Measurements from ENCODE around the gene ACO2.

ACO2 gene

DNA sequence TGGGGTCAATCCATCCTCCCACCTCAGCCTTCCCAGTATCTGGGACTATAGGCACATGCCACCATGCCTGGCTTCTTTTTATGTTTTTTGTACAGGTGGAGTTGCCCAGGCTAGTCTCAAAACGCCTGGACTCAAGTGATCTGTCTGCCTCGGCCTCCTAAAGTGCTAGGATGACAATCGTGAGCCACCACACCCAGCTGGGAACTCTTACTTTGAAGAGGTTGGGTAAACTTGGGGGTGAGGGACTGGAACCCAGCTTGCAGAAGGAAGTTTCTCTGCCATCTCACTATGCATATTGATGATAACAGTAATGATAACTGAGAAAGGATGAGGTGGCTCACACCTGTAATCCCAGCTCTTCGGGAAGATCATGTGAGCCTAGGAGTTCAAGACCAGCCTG, 35.9 kb downstream of the ACO2 start:
- Histone ChIP-seq H3K79me2 (ENCODE audit: control insufficient read depth, low read length) (peaks cover 25% of the 10 kb centered on the region), H3K27me3 (ENCODE audit: control insufficient read depth, low read length) (no peaks in the 10 kb centered on the region), H3K4me1 (ENCODE audit: control insufficient read depth, low read length) (no peaks in the 10 kb centered on the region), H3K36me3 (ENCODE audit: control insufficient read depth, low read length) (peaks cover 59% of the 10 kb centered on the region), H3K9me2 (replicated peaks; ENCODE audit: control insufficient read depth, low read length) (no peaks in the 10 kb centered on the region), H3F3A (ENCODE audit: control insufficient read depth, insufficient read depth) (no peaks in the 10 kb centered on the region), H4K20me1 (ENCODE audit: control insufficient read depth, insufficient read depth, low read depth, low read length) (no peaks in the 10 kb centered on the region), H3K9me3 (ENCODE audit: control insufficient read depth, insufficient read depth, low read length) (no peaks in the 10 kb centered on the region), H3K4me2 (ENCODE audit: low read length) (no peak overlapping the region), H3K27ac (ENCODE audit: low read depth, low read length) (no peak overlapping the region), H3K4me3 (ENCODE audit: low read length) (no peak overlapping the region)
- TF ChIP-seq EZH2phosphoT487 (IDR thresholded peaks at IDR 0.05; ENCODE audit: borderline replicate concordance, low read length): no peak
- TF ChIP-seq CTCF (IDR thresholded peaks at IDR 0.05; ENCODE audit: low read depth, low read length, poor library complexity, severe bottlenecking): no peak

- H4K20me1 ChIP-seq (ENCODE audit: control insufficient read depth, insufficient read depth, low read depth, low read length): no peaks in the 10 kb centered on the region
- H3K79me2 ChIP-seq (ENCODE audit: control insufficient read depth, low read length): peaks cover 24% of the 10 kb centered on the region
- no peak overlapping the region for H3K4me2 ChIP-seq (ENCODE audit: low read length)
Observed at GRCh38 chr22:41505511-41506220, 36.7 kb downstream of the ACO2 start.

DNA sequence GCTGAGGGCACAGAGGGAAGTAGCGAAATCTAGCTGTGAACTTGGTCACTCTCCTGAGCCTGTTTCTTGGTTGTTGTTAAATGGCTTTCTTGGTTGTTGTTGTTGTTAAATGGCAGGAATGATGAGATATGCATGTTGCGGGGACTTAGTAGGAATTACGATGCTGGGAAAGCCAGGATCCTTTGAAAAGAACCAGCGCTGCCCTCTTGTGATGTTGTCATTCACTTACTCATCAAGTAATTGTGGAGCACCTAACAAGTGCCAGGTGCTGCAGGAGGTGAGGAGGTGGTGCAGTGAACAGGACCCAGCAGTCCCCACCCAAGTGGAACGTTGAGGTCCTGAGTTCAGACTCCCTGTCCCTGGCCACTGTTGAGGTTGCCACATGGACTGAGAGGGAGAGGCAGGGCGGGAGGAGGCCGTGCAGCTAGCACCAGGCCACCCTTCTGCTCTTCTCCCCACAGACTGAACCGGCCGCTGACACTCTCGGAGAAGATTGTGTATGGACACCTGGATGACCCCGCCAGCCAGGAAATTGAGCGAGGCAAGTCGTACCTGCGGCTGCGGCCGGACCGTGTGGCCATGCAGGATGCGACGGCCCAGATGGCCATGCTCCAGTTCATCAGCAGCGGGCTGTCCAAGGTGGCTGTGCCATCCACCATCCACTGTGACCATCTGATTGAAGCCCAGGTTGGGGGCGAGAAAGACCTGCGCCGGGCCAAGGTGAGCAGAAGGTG, 38.6 kb downstream of the ACO2 start:
- no peak for TF ChIP-seq EZH2phosphoT487 (IDR thresholded peaks at IDR 0.05; ENCODE audit: borderline replicate concordance, low read length)
- Histone ChIP-seq H3K4me1 (ENCODE audit: control insufficient read depth, low read length) (no peaks in the 10 kb centered on the region), H3K9me3 (ENCODE audit: control insufficient read depth, insufficient read depth, low read length) (no peaks in the 10 kb centered on the region), H3F3A (ENCODE audit: control insufficient read depth, insufficient read depth) (no peaks in the 10 kb centered on the region), H3K4me3 (ENCODE audit: low read length) (no peak overlapping the region), H3K79me2 (ENCODE audit: control insufficient read depth, low read length) (peaks cover 9% of the 10 kb centered on the region), H3K27me3 (ENCODE audit: control insufficient read depth, low read length) (no peaks in the 10 kb centered on the region), H4K20me1 (ENCODE audit: control insufficient read depth, insufficient read depth, low read depth, low read length) (no peaks in the 10 kb centered on the region), H3K27ac (ENCODE audit: low read depth, low read length) (no peak overlapping the region), H3K9me2 (replicated peaks; ENCODE audit: control insufficient read depth, low read length) (no peaks in the 10 kb centered on the region), H3K4me2 (ENCODE audit: low read length) (no peak overlapping the region), H3K36me3 (ENCODE audit: control insufficient read depth, low read length) (peaks cover 59% of the 10 kb centered on the region)

More at GRCh38 chr22:41505511-41506220, 36.7 kb downstream of the ACO2 start:
- Histone ChIP-seq H3K9me2 (replicated peaks; ENCODE audit: control insufficient read depth, low read length) (no peaks in the 10 kb centered on the region), H3K27ac (ENCODE audit: low read depth, low read length) (no peak overlapping the region), H3F3A (ENCODE audit: control insufficient read depth, insufficient read depth) (no peaks in the 10 kb centered on the region), H3K27me3 (ENCODE audit: control insufficient read depth, low read length) (no peaks in the 10 kb centered on the region), H3K9me3 (ENCODE audit: control insufficient read depth, insufficient read depth, low read length) (no peaks in the 10 kb centered on the region), H3K4me3 (ENCODE audit: low read length) (no peak overlapping the region), H3K4me1 (ENCODE audit: control insufficient read depth, low read length) (no peaks in the 10 kb centered on the region), H3K36me3 (ENCODE audit: control insufficient read depth, low read length) (peaks cover 64% of the 10 kb centered on the region)
- no peak for TF ChIP-seq CTCF (IDR thresholded peaks at IDR 0.05; ENCODE audit: low read depth, low read length, poor library complexity, severe bottlenecking)
- TF ChIP-seq EZH2phosphoT487 (IDR thresholded peaks at IDR 0.05; ENCODE audit: borderline replicate concordance, low read length): no peak

- peak; percentile 12 for TF ChIP-seq CTCF (IDR thresholded peaks at IDR 0.05; ENCODE audit: low read depth, low read length, poor library complexity, severe bottlenecking)
- no peak for TF ChIP-seq EZH2phosphoT487 (IDR thresholded peaks at IDR 0.05; ENCODE audit: borderline replicate concordance, low read length)
- Histone ChIP-seq H3K9me2 (replicated peaks; ENCODE audit: control insufficient read depth, low read length) (no peaks in the 10 kb centered on the region), H3K9me3 (ENCODE audit: control insufficient read depth, insufficient read depth, low read length) (no peaks in the 10 kb centered on the region), H3K4me2 (ENCODE audit: low read length) (no peak overlapping the region), H3F3A (ENCODE audit: control insufficient read depth, insufficient read depth) (no peaks in the 10 kb centered on the region), H3K4me1 (ENCODE audit: control insufficient read depth, low read length) (no peaks in the 10 kb centered on the region), H3K4me3 (ENCODE audit: low read length) (no peak overlapping the region), H4K20me1 (ENCODE audit: control insufficient read depth, insufficient read depth, low read depth, low read length) (no peaks in the 10 kb centered on the region), H3K79me2 (ENCODE audit: control insufficient read depth, low read length) (peaks cover 7% of the 10 kb centered on the region), H3K36me3 (ENCODE audit: control insufficient read depth, low read length) (peaks cover 67% of the 10 kb centered on the region), H3K27ac (ENCODE audit: low read depth, low read length) (no peak overlapping the region), H3K27me3 (ENCODE audit: control insufficient read depth, low read length) (no peaks in the 10 kb centered on the region)
Observed at GRCh38 chr22:41508770-41509170, 39.9 kb downstream of the ACO2 start.
